Right atrium auricular region (tissue), 2 donors: Measurements from ENCODE around the gene DGUOK. TPM values are rescaled to one million over a fixed set of nuclear protein-coding genes. Genes with fewer than 3 reads are reported as not detected.

Experiments used
- DNase-seq: peaks from one replicate; pipeline ENCODE4 v3.0.0-alpha.2; 2019; ENCODE audit warnings: low spot score
- H3K27ac ChIP-seq, 2 donors: fragments of 200-600 bp; sonication (generic); 1 replicate in 1 of 2; 2 replicates in 1 of 2; pipeline ENCODE4 v1.5.1; 2016 to 2019
- H3K27me3 ChIP-seq, 2 donors: fragments of 200-600 bp; sonication (generic); one replicate each; pipeline versions ENCODE4 v1.5.1 to v1.6.0; 2017 to 2019
- H3K36me3 ChIP-seq: fragments of 200-600 bp; sonication (generic); one replicate; pipeline ENCODE4 v1.5.1; 2016
- H3K4me1 ChIP-seq, 2 donors: fragments of 200-600 bp; sonication (generic); one replicate each; pipeline versions ENCODE4 v1.5.1 to v1.6.0; 2017 to 2019
- H3K4me3 ChIP-seq, 2 donors: fragments of 200-600 bp; sonication (generic); 1 replicate in 1 of 2; 2 replicates in 1 of 2; pipeline ENCODE4 v1.5.1; 2017 to 2019; ENCODE audit warnings: mild to moderate bottlenecking in 1 of 2, moderate library complexity in 1 of 2
- H3K9me3 ChIP-seq, 2 donors: fragments of 200-600 bp; sonication (generic); one replicate each; pipeline ENCODE4 v1.5.1; 2019
- CTCF ChIP-seq, 2 donors: fragments of 200-600 bp; sonication (generic); IDR thresholded peaks; one replicate each; pipeline ENCODE4 v1.5.1; 2019; ENCODE audit warnings: antibody characterized with exemption in 2 of 2
- total RNA-seq, 2 donors: library from RNA; depleted of rRNA; stranded (reverse); fragments of >200 nt; gene quantifications; one replicate each; pipeline ENCODE4 v1.1.0, GENCODE V29; 2016

DGUOK gene
- total RNA-seq, 2 donors from 2014 or later, result 33.7 to 36.2 TPM

DNA sequence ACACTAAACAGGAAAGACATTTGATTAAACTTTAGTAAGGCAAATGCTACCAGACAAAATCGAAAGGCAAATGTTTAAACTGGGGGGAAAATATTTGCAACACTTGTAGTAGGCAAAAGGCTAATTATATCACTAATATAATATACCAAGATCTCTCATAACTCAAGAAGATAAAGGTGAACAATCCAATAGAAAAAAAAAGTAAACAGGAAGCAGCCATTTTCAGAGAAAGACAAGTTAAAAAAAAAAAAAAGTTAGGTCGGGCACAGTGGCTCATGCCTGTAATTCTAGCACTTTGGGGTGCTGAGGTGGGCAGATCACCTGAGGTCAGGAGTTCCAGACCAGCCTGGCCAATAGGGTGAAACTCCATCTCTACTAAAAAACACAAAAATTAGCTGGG is 38.3 kb upstream of the DGUOK start:
- Histone ChIP-seq H3K27ac (no peak overlapping the region), H3K27me3 (no peaks in the 10 kb centered on the region), H3K4me1 (no peaks in the 10 kb centered on the region), H3K9me3 (no peaks in the 10 kb centered on the region), H3K4me3 (no peak overlapping the region), H3K36me3 (no peaks in the 10 kb centered on the region)
- no peak for DNase-seq
- TF ChIP-seq CTCF (IDR thresholded peaks at IDR 0.05), result no peak

- Histone ChIP-seq H3K9me3 (no peaks in the 10 kb centered on the region), H3K4me3 (no peak overlapping the region), H3K27me3 (no peaks in the 10 kb centered on the region), H3K4me1 (no peaks in the 10 kb centered on the region), H3K36me3 (no peaks in the 10 kb centered on the region), H3K27ac (no peak overlapping the region)
- no peak for TF ChIP-seq CTCF (IDR thresholded peaks at IDR 0.05)
- no peak for DNase-seq
These were observed 37.5 kb upstream of the DGUOK start for GRCh38 chr2:73889206-73889605.

GRCh38 chr2:73890301-73891092 is 36.2 kb upstream of the DGUOK start:
- no peak for TF ChIP-seq CTCF (IDR thresholded peaks at IDR 0.05)
- Histone ChIP-seq H3K4me3 (no peak overlapping the region), H3K9me3 (no peaks in the 10 kb centered on the region), H3K36me3 (no peaks in the 10 kb centered on the region), H3K27ac (no peak overlapping the region), H3K27me3 (no peaks in the 10 kb centered on the region), H3K4me1 (no peaks in the 10 kb centered on the region)
- DNase-seq, result no peak

DNA sequence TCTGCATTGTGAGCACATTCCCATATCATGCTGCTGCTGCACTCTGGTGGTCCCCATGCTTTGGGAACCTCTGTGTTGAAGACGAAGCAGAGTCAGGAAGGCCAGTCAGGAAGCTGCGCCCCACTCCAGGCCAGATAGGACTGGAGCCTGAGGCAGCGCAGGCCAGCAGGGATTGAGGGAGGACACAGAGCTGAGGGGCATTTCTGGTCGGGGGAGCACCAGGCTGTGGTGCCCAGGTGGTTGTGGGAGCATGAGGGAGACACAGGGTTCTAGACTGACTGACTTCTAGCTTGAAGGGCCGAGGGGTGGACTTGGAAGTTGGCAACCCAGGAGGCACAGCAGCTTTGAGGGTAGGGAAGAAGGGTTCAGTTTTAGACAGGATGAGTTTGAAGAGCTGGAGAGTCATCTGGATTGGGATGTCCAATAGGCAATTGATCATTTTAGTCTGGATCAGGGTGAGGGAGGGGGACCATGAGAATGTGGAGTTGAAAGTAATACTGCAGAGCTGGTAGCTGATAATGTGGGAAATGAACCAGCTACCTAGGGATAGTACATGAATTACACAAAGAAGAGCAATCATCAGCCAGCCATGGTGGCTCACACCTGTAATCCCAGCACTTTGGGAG is 35.3 kb upstream of the DGUOK start:
- Histone ChIP-seq H3K4me1 (no peaks in the 10 kb centered on the region), H3K27me3 (no peaks in the 10 kb centered on the region), H3K27ac (no peak overlapping the region), H3K9me3 (no peaks in the 10 kb centered on the region), H3K4me3 (no peak overlapping the region), H3K36me3 (no peaks in the 10 kb centered on the region)
- DNase-seq, result no peak
- TF ChIP-seq CTCF (IDR thresholded peaks at IDR 0.05), result no peak

- no peaks in the 10 kb centered on the region for H3K4me1 ChIP-seq
- H3K4me3 ChIP-seq, result peak within 1 kb of the TSS in 1 of 2 donors; percentile 3
- no peak for TF ChIP-seq CTCF (IDR thresholded peaks at IDR 0.05)
- H3K9me3 ChIP-seq, result no peaks in the 10 kb centered on the region
- no peaks in the 10 kb centered on the region for H3K36me3 ChIP-seq
- no peak for DNase-seq
- H3K27ac ChIP-seq, result peak within 1 kb of the TSS in 1 of 2 donors; percentile 16
- H3K27me3 ChIP-seq, result no peaks in the 10 kb centered on the region
These were observed 33.9 kb upstream of the DGUOK start, which contains the start of gene ACTG2 for GRCh38 chr2:73892631-73893329. Gene ACTG2, plus strand, starts transcription at chr2:73893008. Its CDS starts 8,304 bp downstream, at chr2:73901312.
